Stimulated activated CD8-positive, alpha-beta memory T cell treated with anti-CD3 and anti-CD28 coated beads, Interleukin-4, amount 100 ng/mL, for 4 hours (primary cell): ENCODE measurements around the gene PLPPR3.
"Not testable (repeated sequence)": the region's sequence is repeated elsewhere in the genome, so short reads cannot be mapped to it uniquely, and the experiment has no call there.

Experiments used
- DNase-seq, 2 donors: peaks; one replicate each; pipeline ENCODE4 v3.0.0-alpha.2; 2020; ENCODE audit warnings: low read depth in 2 of 2, low spot score in 1 of 2

Gene PLPPR3

DNA sequence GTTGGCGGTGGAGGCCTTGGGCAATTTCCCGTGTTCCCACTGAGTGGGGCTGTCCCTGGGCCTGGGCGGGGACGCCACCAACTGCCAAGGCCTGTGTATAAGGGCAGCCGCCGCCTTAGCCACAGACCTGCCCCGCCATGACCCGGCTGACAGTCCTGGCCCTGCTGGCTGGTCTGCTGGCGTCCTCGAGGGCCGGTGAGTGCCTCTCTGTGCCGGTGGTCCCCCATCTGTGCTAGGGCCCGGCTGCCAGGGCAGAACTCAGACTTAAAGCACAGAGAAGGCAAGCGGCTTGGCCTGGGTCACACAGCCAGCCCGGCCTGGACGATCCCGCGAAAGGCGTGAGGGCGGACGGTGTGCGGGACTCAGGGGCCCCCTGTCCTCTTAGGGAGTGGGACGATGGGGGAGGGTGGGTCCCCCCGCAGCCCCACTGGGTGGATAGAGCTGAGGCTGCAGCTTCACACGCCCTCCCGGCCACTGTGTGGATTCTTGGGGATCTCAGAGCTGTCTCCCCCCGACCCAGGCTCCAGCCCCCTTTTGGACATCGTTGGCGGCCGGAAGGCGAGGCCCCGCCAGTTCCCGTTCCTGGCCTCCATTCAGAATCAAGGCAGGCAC is 6.1 kb upstream of the PLPPR3 start, which contains the start of gene AZU1:
TSS of gene AZU1 (plus strand) at position 128 of the 612 bp plus-strand sequence. CDS start at position 138, 10 bp downstream.
- no peak for DNase-seq

DNA sequence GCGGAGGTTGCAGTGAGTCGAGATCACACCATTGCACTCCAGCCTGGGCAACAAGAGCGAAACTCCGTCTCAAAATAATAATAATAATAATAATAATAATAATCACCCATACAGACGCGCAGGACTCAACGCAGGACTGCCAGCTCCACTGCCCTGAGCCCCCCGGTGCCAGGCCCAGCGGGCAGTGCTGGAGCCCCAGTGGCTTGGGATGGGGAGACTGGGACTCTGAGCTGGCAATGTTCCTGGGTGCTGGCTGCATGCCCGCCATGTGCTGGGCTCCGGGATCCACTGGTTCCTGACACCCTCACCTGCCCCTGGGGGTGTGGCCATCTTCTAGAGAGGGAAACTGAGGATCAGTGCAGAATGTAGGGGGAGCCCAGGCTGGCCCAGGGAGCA is 5.6 kb upstream of the PLPPR3 start:
- no peak for DNase-seq

DNA sequence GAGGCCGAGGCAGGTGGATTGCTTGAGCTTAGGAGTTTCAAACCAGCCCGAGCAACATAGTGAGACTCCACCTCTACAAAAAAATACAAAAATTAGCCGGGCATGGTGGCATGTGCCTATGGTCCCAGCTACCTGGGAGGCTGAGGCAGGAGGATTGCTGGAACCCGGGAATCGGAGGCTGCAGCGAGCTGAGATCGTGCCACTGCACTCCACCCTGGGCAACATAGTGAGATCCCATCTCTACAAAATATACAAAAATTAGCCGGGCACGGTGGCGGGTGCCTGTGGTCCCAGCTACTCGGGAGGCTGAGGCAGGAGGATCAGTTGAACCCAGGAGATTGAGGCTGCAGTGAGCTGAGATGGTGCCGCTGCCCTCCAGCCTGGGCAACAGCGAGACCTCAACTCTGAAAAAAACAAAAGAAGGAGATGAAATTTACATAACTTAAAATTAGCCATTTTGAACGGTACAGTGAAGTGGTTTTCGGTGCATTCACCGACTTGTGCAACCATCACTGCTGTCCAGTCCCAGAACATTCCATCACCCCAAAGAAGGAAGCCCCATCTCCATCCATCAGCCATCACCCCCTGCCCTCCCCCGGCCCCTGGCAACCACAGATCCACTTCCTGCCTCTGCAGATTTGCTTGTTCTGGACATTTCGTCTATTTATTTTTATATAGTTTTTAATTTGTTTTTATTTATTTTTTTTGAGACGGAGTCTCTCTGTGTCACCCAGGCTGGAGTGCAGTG is 4.3 kb upstream of the PLPPR3 start:
- DNase-seq = no peak

DNA sequence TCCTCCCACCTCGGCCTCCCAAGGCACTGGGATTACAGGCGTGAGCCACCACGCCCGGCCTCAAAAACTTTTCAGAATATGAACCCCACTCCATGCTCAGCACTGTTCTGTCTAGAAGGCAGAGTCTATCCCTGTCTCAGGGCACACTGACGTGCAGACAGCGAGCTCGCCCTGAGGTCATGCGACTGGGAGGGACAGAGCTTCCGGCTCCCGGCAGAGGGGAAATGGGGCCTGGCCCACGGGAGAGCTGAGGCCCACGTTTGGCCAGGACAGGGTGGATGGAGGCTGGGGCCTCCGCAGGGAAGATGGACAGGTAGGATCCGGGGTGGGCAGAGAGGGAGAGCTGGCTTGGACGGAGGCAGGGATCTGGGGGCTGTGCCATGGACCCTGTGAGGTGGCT is 3.1 kb upstream of the PLPPR3 start:
- DNase-seq = no peak

DNA sequence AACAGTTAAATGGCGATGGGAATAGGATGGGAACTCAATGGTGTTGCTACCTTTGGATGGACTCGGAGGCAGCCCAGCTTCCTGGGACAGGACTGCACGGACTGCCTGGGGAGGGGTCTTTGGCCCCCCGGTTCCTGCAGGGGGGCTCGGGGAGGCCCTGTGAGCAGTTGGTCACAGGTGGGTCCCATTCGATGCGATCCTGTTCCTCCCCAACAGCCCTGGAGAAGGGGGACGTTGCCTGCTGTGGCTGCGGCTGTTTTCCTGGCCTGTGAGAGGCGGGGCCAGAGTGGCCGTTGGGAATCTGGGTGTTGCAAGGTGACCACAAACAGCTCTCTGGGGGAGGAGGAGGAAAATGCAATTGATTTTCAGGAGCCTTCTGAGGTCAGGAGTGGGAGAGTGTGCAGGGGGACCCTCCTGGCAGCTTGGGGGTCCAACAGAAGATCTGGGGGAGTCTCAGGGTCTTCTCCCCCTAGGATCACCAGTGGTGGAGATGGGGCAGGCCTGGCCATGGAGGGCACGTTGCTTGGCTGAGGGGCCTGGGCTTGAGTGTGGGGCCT is 1.9 kb upstream of the PLPPR3 start:
- DNase-seq = no peak

DNA sequence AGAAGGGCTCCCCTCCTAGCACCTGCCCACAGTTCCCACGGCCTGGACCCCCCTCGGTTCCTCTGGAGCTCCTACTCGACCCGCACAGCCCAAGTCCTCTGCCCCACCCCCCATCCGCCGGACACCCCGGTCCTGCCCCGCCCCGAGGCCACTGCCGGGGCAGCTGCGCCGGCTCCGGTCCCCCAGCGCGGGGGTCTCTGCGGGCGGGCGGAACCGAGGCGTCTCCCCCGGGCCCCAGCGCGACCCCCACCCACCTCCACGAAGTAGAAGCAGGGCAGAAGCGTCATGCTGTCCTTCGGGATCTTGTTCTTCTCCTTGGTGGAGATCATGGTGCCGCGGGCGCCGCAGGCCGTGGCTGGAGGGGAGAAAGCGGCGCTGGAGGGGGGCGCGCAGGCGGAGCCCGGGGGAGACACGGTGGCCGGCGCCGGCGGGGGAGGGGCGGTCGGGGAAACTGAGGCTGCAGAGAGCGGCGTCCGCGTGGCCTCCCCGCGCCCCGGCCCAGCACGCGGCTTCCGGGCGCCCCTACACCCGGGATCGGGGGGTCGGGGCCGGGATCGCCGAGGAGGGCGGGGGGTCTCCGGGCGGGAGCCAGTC is 427 bp downstream of the PLPPR3 start:
- DNase-seq = no peak

DNA sequence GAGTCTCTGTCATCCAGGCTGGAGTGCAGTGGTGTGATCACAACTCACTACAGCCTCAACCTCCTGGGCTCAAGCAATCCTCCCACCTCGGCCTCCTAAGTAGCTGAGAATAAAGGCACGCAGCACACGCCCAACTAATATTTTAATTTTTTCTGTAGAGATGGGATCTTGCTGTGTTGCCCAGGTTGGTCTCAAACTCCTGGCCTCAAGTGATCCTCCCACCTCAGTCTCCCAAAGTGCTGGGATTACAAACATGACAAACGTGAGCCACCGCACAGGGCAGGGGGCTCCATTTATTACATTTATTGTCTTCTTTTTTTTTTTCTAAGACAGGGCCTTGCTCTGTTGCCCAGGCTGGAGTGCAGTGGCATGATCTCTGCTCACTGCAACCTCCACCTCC is 1.5 kb downstream of the PLPPR3 start:
- not testable (repeated sequence) for DNase-seq

DNA sequence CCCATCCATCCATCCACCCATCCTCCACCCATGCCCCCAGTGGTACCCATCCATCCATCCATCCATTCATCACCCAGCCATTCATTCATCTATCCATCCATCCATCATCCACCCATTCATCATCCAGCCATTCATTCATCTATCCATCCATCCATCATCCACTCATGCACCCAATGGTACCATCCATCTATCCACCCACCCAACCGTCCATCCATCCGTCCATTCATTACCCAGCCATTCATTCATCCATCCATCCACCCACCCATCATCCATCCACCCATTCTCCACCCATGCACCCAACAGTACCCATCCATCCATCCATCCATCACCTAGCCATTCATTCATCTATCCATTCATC is 5.3 kb downstream of the PLPPR3 start:
- no peak for DNase-seq

DNA sequence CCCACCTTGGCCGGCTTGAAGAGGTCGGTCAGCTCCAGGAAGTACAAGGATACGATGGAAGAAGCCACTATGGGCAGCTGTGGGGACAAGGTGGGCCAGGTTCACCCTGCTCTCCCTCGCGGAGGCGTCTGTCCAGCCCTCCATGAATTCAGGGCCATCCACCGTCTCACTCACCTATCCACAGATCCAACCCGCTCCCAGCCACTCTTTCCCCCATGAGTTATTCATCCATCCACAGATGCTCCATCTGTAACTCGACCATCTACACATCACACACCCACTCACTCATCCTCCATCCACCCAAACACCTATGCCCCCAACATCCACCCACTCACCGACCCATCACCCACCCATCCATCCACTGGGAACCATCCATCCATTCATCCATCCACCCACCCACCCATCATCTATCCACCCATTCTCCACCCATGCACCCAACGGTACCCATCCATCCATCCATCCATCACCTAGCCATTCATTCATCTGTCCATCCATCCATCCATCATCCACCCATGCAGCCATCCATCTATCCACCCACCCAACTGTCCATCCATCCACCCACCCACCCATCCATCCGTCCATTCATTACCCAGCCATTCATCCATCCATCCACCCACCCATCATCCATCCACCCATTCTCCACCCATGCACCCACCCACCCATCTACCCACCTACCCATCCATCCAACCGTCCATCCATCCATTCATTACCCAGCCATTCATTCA is 5.8 kb downstream of the PLPPR3 start:
- DNase-seq = no peak

DNA sequence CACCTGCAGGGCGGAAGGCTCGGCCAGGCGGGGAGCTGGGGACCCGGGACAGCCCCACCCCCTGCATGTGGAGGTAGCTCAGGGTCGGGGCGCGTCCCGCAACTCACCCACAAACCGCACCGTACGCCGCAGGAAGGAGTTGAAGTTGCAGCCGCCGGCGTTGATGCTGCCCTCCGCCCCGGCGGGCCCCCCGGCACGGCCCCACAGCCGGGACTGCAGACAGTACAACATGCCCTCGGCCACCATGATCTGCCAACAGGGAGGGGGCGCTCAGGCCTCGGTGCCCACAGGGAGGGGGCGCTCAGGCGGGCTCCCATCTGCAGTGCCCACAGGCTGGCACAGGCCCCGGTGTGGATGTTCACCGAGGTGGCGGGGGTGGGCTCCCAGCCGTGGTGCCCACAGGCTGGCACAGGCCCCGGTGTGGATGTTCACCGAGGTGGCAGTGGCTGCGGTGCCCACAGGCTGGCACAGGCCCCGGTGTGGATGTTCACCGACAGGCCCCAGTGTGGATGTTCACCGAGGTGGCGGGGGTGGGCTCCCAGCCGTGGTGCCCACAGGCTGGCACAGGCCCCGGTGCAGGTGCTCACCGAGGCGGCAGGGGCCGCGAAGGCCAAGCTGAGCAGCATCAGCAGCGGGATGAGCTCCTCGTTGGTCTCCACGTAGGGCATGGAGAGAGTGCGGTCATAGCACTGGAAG is 6.5 kb downstream of the PLPPR3 start:
- DNase-seq = no peak

DNA sequence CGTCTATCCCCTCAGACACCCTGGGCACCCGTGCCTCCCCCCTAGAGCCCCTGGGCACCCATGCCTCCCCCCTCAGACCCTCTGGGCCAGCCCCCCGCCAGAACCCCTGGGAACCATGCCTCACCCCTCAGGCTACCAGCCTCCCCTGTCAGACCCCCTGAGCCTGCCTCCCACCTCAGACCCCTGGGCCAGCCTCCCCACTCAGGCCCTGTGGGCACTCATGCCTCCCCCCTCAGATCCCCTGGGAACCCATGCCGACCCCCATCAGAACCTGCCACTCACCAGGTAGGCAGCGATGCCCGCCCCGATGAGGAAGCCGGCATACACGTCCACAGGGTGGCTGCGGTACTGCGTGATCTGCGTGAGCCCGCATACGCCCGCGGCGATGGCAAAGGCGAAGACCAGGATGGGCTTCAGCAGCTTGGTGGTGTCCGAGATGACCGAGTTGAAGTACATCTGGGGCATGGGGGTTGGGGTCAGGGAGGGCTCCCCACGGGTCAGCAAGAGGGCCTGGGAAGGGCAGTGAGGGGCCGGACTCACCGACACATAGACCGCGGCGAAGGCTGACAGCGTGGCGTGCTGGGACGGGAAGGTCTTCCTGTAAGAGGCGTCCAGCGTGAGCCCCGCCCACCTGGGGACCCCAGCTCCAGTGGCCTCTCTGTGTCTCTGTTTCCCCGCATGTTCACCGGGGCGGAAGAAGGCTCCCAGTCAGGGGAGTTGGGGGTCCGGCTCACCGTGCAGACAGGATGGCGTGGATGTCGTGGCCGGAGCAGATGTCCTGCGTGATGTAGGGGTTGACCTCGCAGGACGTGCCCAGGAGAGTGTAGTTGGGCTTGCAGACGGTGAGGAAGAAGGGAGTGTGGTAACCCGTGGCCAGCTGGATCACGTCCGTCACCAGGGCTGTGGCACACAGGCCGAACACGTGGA is 7.3 kb downstream of the PLPPR3 start:
- DNase-seq = no peak

DNA sequence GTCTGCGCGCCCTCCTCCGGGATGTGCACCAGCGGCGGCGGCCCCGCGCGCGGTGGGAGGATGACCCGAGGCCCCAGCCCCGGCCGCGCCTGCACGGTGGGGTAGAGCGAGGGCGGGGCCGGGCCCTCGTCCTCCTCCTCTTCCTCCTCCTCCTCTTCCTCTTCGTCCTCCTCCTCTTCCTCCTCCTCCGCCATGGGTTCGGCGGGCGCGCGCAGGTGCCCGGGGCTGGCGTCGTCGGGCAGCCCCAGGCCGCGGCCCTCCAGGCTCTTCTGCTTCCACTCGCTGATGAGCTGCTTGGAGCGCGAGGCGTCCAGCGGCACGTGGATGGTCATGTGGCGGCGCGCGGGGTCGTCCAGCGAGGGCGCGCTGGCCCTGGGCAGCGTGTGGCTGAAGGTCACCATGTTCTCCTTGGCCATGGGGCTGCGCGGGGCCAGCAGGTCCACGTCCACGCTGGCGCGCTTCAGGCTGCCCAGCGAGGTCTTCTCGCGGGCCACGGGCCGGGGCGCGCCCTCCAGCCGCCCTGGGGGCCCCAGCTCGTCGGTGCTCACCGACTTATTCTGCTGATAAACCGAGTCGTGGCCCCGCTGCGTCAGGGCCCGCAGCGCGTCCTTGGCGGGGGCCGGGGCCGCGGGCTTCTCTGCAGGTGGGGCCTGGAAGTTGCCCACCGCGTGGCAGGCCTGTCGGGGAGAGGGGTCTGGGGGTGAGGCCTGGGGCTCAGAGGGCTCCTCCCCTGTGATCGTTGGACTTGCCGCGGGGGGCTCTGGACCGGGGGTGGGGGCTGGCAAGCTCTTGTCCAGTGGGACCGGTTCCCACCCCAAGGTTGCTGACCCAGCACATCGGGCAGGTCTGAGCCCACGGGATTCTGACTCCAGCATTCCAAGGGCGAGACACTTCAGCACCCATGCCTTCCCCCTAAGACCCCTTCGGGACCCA is 8.3 kb downstream of the PLPPR3 start:
- no peak for DNase-seq

DNA sequence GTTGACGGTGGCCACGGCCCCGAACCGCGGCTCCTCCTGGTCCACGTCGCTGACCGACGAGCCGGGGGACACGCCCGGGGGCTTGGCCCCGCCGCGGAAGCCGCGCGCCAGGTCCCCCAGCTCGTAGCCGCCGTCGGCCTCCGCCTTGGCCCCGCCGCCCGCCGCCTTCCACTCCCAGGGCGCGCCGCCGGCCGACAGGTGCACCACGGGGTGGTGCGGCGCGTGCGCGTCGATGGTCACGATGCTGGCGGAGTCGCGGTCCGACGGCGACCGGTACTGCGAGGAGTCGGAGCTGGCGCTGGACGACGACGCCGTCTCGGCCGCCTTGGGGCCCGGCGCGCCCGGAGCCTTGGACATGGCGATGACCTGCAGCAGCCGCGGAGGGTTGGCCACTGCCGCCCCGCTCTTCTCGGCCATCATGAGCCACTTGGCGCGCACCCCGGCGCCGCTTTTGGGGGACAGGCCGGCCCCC is 9.0 kb downstream of the PLPPR3 start:
- DNase-seq = no peak

DNA sequence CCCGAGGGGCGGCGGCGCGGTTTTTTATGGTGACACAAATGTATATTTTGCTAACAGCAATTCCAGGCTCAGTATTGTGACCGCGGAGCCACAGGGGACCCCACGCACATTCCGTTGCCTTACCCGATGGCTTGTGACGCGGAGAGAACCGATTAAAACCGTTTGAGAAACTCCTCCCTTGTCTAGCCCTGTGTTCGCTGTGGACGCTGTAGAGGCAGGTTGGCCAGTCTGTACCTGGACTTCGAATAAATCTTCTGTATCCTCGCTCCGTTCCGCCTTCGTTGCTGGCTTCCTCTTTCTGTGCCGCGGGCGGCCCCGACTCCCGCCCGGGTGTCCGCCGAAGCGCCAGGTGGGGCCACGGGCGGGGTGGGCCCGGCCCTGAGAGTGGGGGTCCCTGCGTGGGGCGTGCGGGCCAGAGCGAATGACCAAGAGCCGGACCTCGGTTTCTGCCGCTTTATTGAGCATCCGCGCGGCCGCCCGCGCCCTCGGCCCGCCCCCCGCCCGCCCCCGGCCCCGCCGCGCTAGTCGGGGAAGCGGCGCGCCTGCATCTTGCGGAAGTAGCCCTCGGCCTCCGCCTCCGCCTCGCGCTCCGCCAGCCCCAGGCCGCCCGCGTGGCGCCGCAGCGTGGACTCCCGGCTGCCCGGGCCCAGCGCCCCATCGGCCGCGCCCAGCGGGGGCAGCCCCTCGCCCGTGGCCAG is 9.6 kb downstream of the PLPPR3 start:
- DNase-seq = no peak

DNA sequence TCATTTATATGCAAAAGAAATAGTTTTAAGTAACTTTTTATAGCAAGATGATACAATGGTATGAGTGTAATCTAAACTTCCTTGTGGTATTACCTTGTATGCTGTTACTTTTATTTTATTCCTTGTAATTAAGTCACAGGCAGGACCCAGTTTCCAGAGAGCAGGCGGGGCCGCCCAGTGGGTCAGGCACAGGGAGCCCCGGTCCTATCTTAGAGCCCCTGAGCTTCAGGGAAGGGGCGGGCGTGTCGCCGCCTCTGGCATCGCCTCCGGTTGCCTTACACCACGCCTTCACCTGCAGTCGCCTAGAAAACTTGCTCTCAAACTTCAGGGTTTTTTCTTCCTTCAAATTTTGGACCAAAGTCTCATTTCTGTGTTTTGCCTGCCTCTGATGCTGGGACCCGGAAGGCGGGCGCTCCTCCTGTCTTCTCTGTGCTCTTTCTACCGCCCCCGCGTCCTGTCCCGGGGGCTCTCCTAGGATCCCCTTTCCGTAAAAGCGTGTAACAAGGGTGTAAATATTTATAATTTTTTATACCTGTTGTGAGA is 10.2 kb downstream of the PLPPR3 start:
- no peak for DNase-seq

DNA sequence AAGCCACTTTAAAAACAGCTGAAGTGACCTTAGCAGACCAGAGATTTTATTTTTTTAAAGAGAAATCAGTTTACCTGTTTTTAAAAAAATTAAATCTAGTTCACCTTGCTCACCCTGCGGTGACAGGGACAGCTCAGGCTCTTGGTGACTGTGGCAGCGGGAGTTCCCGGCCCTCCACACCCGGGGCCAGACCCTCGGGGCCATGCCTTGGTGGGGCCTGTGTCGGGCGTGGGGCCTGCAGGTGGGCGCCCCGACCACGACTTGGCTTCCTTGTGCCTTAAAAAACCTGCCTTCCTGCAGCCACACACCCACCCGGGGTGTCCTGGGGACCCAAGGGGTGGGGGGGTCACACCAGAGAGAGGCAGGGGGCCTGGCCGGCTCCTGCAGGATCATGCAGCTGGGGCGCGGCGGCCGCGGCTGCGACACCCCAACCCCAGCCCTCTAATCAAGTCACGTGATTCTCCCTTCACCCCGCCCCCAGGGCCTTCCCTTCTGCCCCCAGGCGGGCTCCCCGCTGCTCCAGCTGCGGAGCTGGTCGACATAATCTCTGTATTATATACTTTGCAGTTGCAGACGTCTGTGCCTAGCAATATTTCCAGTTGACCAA is 10.8 kb downstream of the PLPPR3 start:
- no peak for DNase-seq

DNA sequence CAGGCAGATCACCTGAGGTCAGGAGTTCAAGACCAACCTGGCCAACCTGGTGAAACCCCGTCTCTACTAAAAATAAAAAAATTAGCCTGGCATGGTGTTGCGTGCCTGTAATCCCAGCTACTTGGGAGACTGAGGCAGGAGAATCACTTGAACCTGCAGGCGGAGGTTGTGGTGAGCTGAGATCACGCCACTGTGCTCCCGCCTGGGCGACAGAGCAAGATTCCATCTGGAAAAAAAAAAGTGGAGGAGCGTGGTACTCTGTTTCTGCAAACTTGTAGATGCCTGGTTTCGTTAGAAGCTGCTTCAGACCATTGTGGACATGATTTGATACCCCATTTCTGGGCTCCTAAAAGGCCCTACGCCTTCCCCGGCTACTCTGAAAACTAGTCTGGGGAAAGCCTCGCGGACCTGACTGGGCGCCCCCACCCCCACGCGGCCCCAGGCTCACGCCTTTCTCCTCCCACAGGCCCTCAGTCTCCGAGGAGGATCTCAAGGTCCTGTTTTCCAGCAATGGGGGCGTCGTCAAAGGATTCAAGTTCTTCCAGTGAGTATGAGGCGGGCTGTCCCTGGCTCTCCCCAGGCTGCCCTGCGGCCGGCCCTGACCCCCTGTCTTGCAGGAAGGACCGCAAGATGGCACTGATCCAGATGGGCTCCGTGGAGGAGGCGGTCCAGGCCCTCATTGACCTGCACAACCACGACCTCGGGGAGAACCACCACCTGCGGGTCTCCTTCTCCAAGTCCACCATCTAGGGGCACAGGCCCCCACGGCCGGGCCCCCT is 11.5 kb downstream of the PLPPR3 start:
- no peak for DNase-seq
